Measurements from ENCODE around the gene KNL1. TPM values are rescaled to one million over a fixed set of nuclear protein-coding genes. Genes with fewer than 3 reads are reported as not detected.
"Not testable (repeated sequence)": the region's sequence is repeated elsewhere in the genome, so short reads cannot be mapped to it uniquely, and the experiment has no call there.

The KNL1 gene
- total RNA-seq, 1 experiment from 2014 or later = 28.9 TPM

DNA sequence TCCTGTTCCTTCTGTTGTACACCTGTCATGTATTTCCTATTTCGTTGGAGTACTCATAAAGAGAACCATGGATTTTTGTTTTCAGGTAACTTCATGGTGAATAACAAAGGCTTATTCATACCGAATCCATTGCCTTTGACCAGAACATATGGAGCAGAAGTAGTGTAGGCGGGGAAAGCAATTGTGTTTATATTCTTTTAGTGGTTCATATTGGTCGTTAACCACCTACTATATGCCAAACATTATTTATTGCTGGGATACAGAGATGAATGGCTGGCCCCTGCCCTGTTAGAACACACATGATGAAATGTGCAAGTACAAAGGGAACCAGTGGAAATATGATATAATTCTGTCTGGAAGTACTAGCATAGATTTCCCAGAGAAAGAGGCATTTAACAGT is 15.2 kb upstream of the KNL1 start:
- POLR2A ChIA-PET = no interaction called here
- intact Hi-C loops (cut with micrococcal nuclease; ENCODE audit: unreplicated experiment) (no loop called here), in situ Hi-C loops (cut with HindIII; ENCODE audit: low pct_unique_long_range_greater_than_20kb, low sequenced_read_pairs) (no loop called here)
- CTCF ChIA-PET = no interaction called here
- H3K4me3 ChIP-seq (ENCODE audit: low read depth in 2 of 2, low read length in 2 of 2) = no peak overlapping the region
- TF ChIP-seq SIN3A (IDR thresholded peaks at IDR 0.05; ENCODE audit: borderline replicate concordance, insufficient read depth, low read depth, low read length) (no peak), POLR2AphosphoS5 (IDR thresholded peaks at IDR 0.05; ENCODE audit: low read depth, low read length) (no peak), TCF7L2 (IDR thresholded peaks at IDR 0.05; ENCODE audit: low read depth, low read length) (no peak)
- TF ChIP-seq, protein P1, sequence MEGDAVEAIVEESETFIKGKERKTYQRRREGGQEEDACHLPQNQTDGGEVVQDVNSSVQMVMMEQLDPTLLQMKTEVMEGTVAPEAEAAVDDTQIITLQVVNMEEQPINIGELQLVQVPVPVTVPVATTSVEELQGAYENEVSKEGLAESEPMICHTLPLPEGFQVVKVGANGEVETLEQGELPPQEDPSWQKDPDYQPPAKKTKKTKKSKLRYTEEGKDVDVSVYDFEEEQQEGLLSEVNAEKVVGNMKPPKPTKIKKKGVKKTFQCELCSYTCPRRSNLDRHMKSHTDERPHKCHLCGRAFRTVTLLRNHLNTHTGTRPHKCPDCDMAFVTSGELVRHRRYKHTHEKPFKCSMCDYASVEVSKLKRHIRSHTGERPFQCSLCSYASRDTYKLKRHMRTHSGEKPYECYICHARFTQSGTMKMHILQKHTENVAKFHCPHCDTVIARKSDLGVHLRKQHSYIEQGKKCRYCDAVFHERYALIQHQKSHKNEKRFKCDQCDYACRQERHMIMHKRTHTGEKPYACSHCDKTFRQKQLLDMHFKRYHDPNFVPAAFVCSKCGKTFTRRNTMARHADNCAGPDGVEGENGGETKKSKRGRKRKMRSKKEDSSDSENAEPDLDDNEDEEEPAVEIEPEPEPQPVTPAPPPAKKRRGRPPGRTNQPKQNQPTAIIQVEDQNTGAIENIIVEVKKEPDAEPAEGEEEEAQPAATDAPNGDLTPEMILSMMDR (IDR thresholded peaks at IDR 0.05) = no peak
- TF ChIP-seq, protein P2, sequence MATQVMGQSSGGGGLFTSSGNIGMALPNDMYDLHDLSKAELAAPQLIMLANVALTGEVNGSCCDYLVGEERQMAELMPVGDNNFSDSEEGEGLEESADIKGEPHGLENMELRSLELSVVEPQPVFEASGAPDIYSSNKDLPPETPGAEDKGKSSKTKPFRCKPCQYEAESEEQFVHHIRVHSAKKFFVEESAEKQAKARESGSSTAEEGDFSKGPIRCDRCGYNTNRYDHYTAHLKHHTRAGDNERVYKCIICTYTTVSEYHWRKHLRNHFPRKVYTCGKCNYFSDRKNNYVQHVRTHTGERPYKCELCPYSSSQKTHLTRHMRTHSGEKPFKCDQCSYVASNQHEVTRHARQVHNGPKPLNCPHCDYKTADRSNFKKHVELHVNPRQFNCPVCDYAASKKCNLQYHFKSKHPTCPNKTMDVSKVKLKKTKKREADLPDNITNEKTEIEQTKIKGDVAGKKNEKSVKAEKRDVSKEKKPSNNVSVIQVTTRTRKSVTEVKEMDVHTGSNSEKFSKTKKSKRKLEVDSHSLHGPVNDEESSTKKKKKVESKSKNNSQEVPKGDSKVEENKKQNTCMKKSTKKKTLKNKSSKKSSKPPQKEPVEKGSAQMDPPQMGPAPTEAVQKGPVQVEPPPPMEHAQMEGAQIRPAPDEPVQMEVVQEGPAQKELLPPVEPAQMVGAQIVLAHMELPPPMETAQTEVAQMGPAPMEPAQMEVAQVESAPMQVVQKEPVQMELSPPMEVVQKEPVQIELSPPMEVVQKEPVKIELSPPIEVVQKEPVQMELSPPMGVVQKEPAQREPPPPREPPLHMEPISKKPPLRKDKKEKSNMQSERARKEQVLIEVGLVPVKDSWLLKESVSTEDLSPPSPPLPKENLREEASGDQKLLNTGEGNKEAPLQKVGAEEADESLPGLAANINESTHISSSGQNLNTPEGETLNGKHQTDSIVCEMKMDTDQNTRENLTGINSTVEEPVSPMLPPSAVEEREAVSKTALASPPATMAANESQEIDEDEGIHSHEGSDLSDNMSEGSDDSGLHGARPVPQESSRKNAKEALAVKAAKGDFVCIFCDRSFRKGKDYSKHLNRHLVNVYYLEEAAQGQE (IDR thresholded peaks at IDR 0.05; ENCODE audit: insufficient read depth in 1 of 2, low read depth in 2 of 2, low read length in 1 of 2) = no peak
- BruUV-seq (replicated peaks) = no TSS peak
- no peaks in the 10 kb centered on the region for H3K36me3 ChIP-seq (ENCODE audit: control insufficient read depth, insufficient read depth, low read length)
- H3K4me1 ChIP-seq (ENCODE audit: control insufficient read depth, insufficient read depth, low read length) = 0 out of 2 replicates have a peak, but pooled peaks cover 4% of the 10 kb centered on the region
- no peak overlapping the region for H3K27ac ChIP-seq (ENCODE audit: low read length)
- no peaks in the 10 kb centered on the region for H3K27me3 ChIP-seq (ENCODE audit: control insufficient read depth, insufficient read depth, low read length)
- ATAC-seq = no peak
- DNase-seq (ENCODE audit: low read depth, low spot score) = no peak
- H3K9me3 ChIP-seq (ENCODE audit: control insufficient read depth, insufficient read depth, low read depth, low read length) = no peaks in the 10 kb centered on the region

DNA sequence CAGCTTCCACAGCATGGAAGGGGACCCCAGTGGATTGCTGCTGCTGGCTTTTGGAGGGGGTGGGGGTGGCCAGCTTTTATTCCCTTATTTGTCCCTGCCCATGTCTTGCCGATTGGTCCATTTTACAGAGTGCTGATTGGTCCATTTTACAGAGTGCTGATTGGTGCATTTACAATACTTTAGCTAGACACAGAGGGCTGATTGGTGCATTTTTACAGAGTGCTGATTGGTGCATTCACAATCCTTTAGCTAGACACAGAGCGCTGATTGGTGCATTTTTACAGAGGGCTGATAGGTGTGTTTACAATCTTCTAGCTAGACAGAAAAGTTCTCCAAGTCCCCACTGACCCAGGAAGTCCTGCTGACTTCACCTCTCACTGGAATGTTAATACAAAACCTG is 12.3 kb upstream of the KNL1 start:
- H3K9me3 ChIP-seq (ENCODE audit: control insufficient read depth, insufficient read depth, low read depth, low read length); H3K4me3 ChIP-seq (ENCODE audit: low read depth in 2 of 2, low read length in 2 of 2); BruUV-seq (replicated peaks); H3K36me3 ChIP-seq (ENCODE audit: control insufficient read depth, insufficient read depth, low read length); H3K27ac ChIP-seq (ENCODE audit: low read length); H3K27me3 ChIP-seq (ENCODE audit: control insufficient read depth, insufficient read depth, low read length); H3K4me1 ChIP-seq (ENCODE audit: control insufficient read depth, insufficient read depth, low read length); ATAC-seq; DNase-seq (ENCODE audit: low read depth, low spot score); in situ Hi-C loops (cut with HindIII; ENCODE audit: low pct_unique_long_range_greater_than_20kb, low sequenced_read_pairs); intact Hi-C loops (cut with micrococcal nuclease; ENCODE audit: unreplicated experiment): not testable (repeated sequence)
- POLR2A ChIA-PET = interaction anchor here (1.1 kb wide), 1 partner anchor 112 kb away, joined by 7 read pairs; no protein-coding TSS in a partner anchor
- CTCF ChIA-PET = interaction anchor here (0.6 to 0.7 kb wide), 2 partner anchors 62 to 138 kb away, joined by 3 to 6 read pairs; no protein-coding TSS in a partner anchor

DNA sequence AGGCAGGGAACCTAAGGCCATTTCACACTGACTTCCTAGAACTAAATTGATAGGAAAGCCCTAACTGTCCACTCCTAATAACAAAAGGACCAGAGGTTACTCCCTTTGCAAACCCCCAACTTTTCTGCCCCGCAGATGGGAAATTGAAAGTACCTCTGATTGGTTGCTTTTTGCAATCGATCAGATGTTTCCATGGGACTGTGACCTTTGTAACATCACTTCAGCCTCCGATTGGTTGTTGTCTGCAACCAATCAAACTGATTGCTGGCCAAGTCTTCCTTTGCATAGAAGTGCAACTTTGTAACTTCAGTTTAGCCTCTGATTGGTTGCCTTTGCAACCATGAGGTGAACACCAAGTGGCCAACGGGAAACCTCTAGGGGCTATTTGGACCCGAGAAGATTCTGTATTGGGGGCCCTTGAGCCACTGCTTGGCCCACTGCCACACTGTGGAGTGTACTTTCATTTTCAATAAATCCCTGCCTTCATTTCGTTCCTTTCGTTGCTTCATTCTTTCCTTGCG is 11.3 kb upstream of the KNL1 start:
- Histone ChIP-seq H3K36me3 (ENCODE audit: control insufficient read depth, insufficient read depth, low read length) (no peaks in the 10 kb centered on the region), H3K27me3 (ENCODE audit: control insufficient read depth, insufficient read depth, low read length) (no peaks in the 10 kb centered on the region), H3K4me3 (ENCODE audit: low read depth in 2 of 2, low read length in 2 of 2) (peak overlapping the region; percentile 52 to 83), H3K9me3 (ENCODE audit: control insufficient read depth, insufficient read depth, low read depth, low read length) (no peaks in the 10 kb centered on the region), H3K27ac (ENCODE audit: low read length) (peak overlapping the region; percentile 89), H3K4me1 (ENCODE audit: control insufficient read depth, insufficient read depth, low read length) (0 out of 2 replicates have a peak, but pooled peaks cover 4% of the 10 kb centered on the region)
- intact Hi-C loops (cut with micrococcal nuclease; ENCODE audit: unreplicated experiment) = no loop called here
- ChIA-PET POLR2A (no interaction called here), CTCF (interaction anchor here (0.6 kb wide), 1 partner anchor 14 kb away, joined by 5 read pairs; the partner anchor contains the start of gene RPUSD2)
- BruUV-seq (replicated peaks) = no TSS peak
- DNase-seq (ENCODE audit: low read depth, low spot score) (no peak), ATAC-seq (peak; percentile 86)
- in situ Hi-C loops (cut with HindIII; ENCODE audit: low pct_unique_long_range_greater_than_20kb, low sequenced_read_pairs) = no loop called here
- TF ChIP-seq, protein P2 (IDR thresholded peaks at IDR 0.05; ENCODE audit: insufficient read depth in 1 of 2, low read depth in 2 of 2, low read length in 1 of 2) = no peak
- TF ChIP-seq TCF7L2 (IDR thresholded peaks at IDR 0.05; ENCODE audit: low read depth, low read length) (no peak), SIN3A (IDR thresholded peaks at IDR 0.05; ENCODE audit: borderline replicate concordance, insufficient read depth, low read depth, low read length) (no peak), POLR2AphosphoS5 (IDR thresholded peaks at IDR 0.05; ENCODE audit: low read depth, low read length) (no peak)
- TF ChIP-seq, protein P1 (IDR thresholded peaks at IDR 0.05) = no peak

Data from Panc1 (cell line).